GM12878 (cell line): ENCODE data around the gene TRANK1. TPM values are rescaled to one million over a fixed set of nuclear protein-coding genes. Genes with fewer than 3 reads are reported as not detected.

Experiments used
- ATAC-seq: fragments of 200-7000 bp; cut with Tn5 transposase; 3 replicates; pipeline ENCODE4 v1.9.1; 2020; ENCODE audit warnings: mild to moderate bottlenecking, moderate library complexity
- BruUV-seq: library from RNA; stranded (reverse); fragments of 400-500 nt; replicated peaks from 2 replicates; lab custom pipeline; 2021; lab: Mats Ljungman, UMichigan
- CTCF ChIA-PET: fragments of 300-600 bp; sonication (Branson Sonifier 250); formaldehyde crosslinking; extraction: SDS; loops from one replicate; lab custom pipeline; 2021; ENCODE audit warnings: inconsistent platforms; lab: Yijun Ruan, JAX
- POLR2A ChIA-PET: fragments of 350-600 bp; formaldehyde crosslinking; extraction: SDS; loops from one replicate; lab custom pipeline; 2021; ENCODE audit warnings: inconsistent platforms; lab: Charles Lee
- RAD21 ChIA-PET: fragments of 300-600 bp; sonication (Branson Sonifier 250); formaldehyde crosslinking; loops from one replicate; lab custom pipeline; 2023; ENCODE audit warnings: antibody characterized with exemption; ENCODE audit not compliant: unreplicated experiment; lab: Charles Lee
- SMC1A ChIA-PET: fragments of 300-600 bp; sonication (Branson Sonifier 250); formaldehyde crosslinking; loops from one replicate; lab custom pipeline; 2023; ENCODE audit not compliant: unreplicated experiment, uncharacterized antibody; lab: Charles Lee
- DNase-seq: peaks from one replicate; pipeline ENCODE4 v3.0.0-alpha.2; 2011; ENCODE audit warnings: low read depth, low spot score
- FAIRE-seq: peaks from 3 replicates; lab custom pipeline; 2011; peaks lifted over from hg19 to GRCh38; lab: Jason Lieb, UNC
- H2AFZ ChIP-seq: 2 replicates; pipeline ENCODE4 v1.6.0; 2011; ENCODE audit warnings: low read depth, low read length, control low read depth; ENCODE audit not compliant: control insufficient read depth
- H3K27ac ChIP-seq: 2 replicates; pipeline ENCODE4 v1.5.1; 2011; ENCODE audit warnings: control low read depth; ENCODE audit not compliant: control insufficient read depth, insufficient read depth
- H3K27me3 ChIP-seq, 2 experiments: replicated peaks in 1 of 2; 2 replicates each; pipeline versions ENCODE4 v1.6.0 to v1.6.1; 2011; ENCODE audit warnings: low read length in 1 of 2; ENCODE audit not compliant: control insufficient read depth in 2 of 2, insufficient read depth in 2 of 2
- H3K36me3 ChIP-seq, 2 experiments: 2 replicates each; pipeline ENCODE4 v1.5.1; 2011; ENCODE audit warnings: low read length in 1 of 2; ENCODE audit not compliant: control insufficient read depth in 2 of 2, insufficient read depth in 2 of 2
- H3K4me1 ChIP-seq: 2 replicates; pipeline ENCODE4 v1.6.1; 2011; ENCODE audit warnings: mild to moderate bottlenecking, low read length, moderate library complexity, mixed read lengths; ENCODE audit not compliant: control insufficient read depth, insufficient read depth
- H3K4me2 ChIP-seq: 2 replicates; pipeline ENCODE4 v1.6.0; 2011; ENCODE audit warnings: control low read depth; ENCODE audit not compliant: control insufficient read depth, insufficient read depth
- H3K4me3 ChIP-seq: fragments of 200-600 bp; sonication (generic); 2 replicates; pipeline ENCODE4 v1.5.1; 2016
- H3K79me2 ChIP-seq: 2 replicates; pipeline ENCODE4 v1.6.0; 2011; ENCODE audit warnings: low read length; ENCODE audit not compliant: control insufficient read depth, insufficient read depth
- H3K9ac ChIP-seq: 2 replicates; pipeline ENCODE4 v1.8.0; 2011; ENCODE audit warnings: low read length, control low read depth, mixed read lengths; ENCODE audit not compliant: control insufficient read depth, insufficient read depth
- H3K9me3 ChIP-seq: replicated peaks from 3 replicates; pipeline ENCODE4 v1.5.1; 2011; ENCODE audit warnings: mild to moderate bottlenecking, low read length; ENCODE audit not compliant: control insufficient read depth, insufficient read depth
- H4K20me1 ChIP-seq: 2 replicates; pipeline ENCODE4 v1.6.0; 2011; ENCODE audit not compliant: control insufficient read depth, insufficient read depth
- MTA2 ChIP-seq: fragments of 450-650 bp; IDR thresholded peaks from 2 replicates; pipeline ENCODE4 v1.6.1; 2016; ENCODE audit warnings: low read depth, mild to moderate bottlenecking, moderate library complexity
- PAX8 ChIP-seq: fragments of 450-650 bp; IDR thresholded peaks from 2 replicates; pipeline ENCODE4 v1.6.1; 2017; ENCODE audit warnings: mild to moderate bottlenecking, moderate library complexity
- PKNOX1 ChIP-seq: fragments of 450-650 bp; IDR thresholded peaks from 2 replicates; pipeline ENCODE4 v1.6.1; 2016; ENCODE audit warnings: mild to moderate bottlenecking
- STAT1 ChIP-seq: fragments of 450-650 bp; conservative IDR thresholded peaks from 2 replicates; pipeline ENCODE4 v1.6.1; 2014; ENCODE audit warnings: antibody characterized with exemption, mild to moderate bottlenecking
- USF1 ChIP-seq: IDR thresholded peaks from 2 replicates; pipeline ENCODE4 v1.6.1; 2011; ENCODE audit warnings: borderline replicate concordance, low read depth, mild to moderate bottlenecking, moderate library complexity, mixed read lengths, low read length; ENCODE audit not compliant: insufficient read depth; ENCODE audit errors: extremely low read length
- WGBS: methylation state at CpG from one replicate; pipeline ENCODE4 v1.1.6; 2016; ENCODE audit warnings: low lambda C conversion rate; ENCODE audit not compliant: insufficient replicate concordance, insufficient coverage; ENCODE audit errors: missing lambda C conversion rate; 5-methylcytosine and 5-hydroxymethylcytosine counted together
- in situ Hi-C: fragments of 300-500 bp; cut with MboI; formaldehyde crosslinking; loops from 9 replicates; pipeline ENCODE4 v1.14.3; 2018; ENCODE audit warnings: mixed read lengths
- intact Hi-C: fragments of 100-400 bp; cut with micrococcal nuclease; formaldehyde crosslinking; loops from one replicate; pipeline ENCODE4 v1.14.2; 2022; ENCODE audit not compliant: unreplicated experiment
- polyA plus RNA-seq, 11 experiments: library from polyadenylated mRNA; depleted of rRNA in 4 of 11; unstranded in 6 of 11; stranded (reverse) in 5 of 11; fragments of >200 nt; fragmentation: Nextera tagmentation in 4 of 11; fragmentation: Illumina TruSeq in 1 of 11; extraction: Ambion mirVana in 4 of 11; extraction: Trizol in 1 of 11; gene quantifications; 1 replicate in 1 of 11; 2 replicates in 10 of 11; pipeline versions ENCODE4 v1.2.1 to v1.2.3, GENCODE V29; 2011 to 2016; ENCODE audit warnings: inconsistent platforms in 2 of 11, missing spikeins in 2 of 11, low read depth in 1 of 11
- total RNA-seq, 4 experiments: library from RNA; depleted of rRNA in 3 of 4; stranded (reverse); fragments of >200 nt in 3 of 4; fragmentation: Illumina TruSeq in 1 of 4; extraction: Trizol in 1 of 4; gene quantifications; 2 replicates each; pipeline versions ENCODE4 v1.2.1 to v1.2.3, GENCODE V29; 2013 to 2021

TRANK1 gene
- total and polyA plus RNA-seq, 10 of the 15 experiments (the other 5 are each of a cell fraction or from before 2014, with no cell fraction given): 0.46 to 8.8 (median 1.1) TPM

DNA sequence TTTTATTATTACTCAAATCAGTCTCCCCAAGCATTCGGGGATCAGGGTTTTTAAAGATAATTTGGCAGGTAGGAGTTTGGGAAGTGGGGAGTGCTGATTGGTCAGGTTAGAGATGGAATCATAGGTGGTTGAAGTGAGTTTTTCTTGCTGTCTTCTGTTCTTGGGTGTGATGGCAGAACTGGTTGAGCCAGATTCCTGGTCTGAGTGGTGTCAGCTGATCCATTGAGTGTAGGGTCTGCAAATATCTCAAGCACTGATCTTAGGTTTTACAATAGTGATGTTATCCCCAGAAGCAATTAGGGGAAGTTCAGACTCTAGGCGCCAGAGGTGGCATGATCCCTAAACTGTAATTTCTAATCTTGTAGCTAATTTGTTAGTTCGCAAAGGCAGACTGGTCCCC, 20.6 kb upstream of the TRANK1 start:
- CTCF ChIA-PET: interaction anchor here (0.9 to 1.3 kb wide), 3 partner anchors 8 to 236 kb away, joined by 3 to 5 read pairs (median 4); no protein-coding TSS in a partner anchor
- no peak overlapping the region for H3K27ac ChIP-seq
- no peaks in the 10 kb centered on the region for H3K79me2 ChIP-seq
- in situ Hi-C loops: no loop called here
- H3K36me3 ChIP-seq: no peaks in the 10 kb centered on the region
- POLR2A ChIA-PET: no interaction called here
- H4K20me1 ChIP-seq: no peaks in the 10 kb centered on the region
- no peak for TF ChIP-seq STAT1
- no peak for TF ChIP-seq PAX8
- no peak for TF ChIP-seq USF1
- TF ChIP-seq, all 136 proteins: peak for 0
- SMC1A ChIA-PET: interaction anchor here (0.5 to 1.5 kb wide), 5 partner anchors 16 to 131 kb away, joined by 3 to 4 read pairs (median 4); no protein-coding TSS in a partner anchor
- Histone ChIP-seq H3K4me1 (peaks cover 9% of the 10 kb centered on the region), H3K9me3 (no peaks in the 10 kb centered on the region), H3K4me3 (no peak overlapping the region), H3K4me2 (no peak overlapping the region), H3K27me3 (no peaks in the 10 kb centered on the region), H3K9ac (no peak overlapping the region), H2AFZ (no peak overlapping the region)
- FAIRE-seq (no peak), ATAC-seq (no peak), DNase-seq (no peak)
- no TSS peak for BruUV-seq
- RAD21 ChIA-PET: no interaction called here
- 49% methylated on average over 3 of the region's 3 CpGs for WGBS
- intact Hi-C loops: no loop called here

DNA sequence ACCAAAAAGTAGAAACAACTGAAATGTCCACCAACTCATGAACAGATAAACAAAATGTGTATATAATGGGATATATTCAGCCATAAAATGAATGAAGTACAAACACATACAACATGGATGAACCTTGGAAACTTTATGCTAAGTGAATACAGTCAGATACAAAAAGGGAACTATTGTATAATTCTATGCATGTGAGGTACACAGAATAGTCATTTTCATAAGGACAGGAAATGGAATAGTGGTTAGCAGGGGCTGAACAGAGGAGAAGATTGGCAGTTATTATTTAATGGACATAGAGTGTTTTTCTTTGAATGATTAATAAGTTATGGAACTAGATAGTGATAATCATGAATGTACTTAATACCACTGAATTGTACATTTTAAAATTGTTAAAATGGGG, 20.0 kb upstream of the TRANK1 start:
- SMC1A ChIA-PET: interaction anchor here (0.8 to 1.3 kb wide), 4 partner anchors 24 to 96 kb away, joined by 3 to 4 read pairs (median 3); no protein-coding TSS in a partner anchor
- Histone ChIP-seq H2AFZ (no peak overlapping the region), H3K79me2 (no peaks in the 10 kb centered on the region), H4K20me1 (no peaks in the 10 kb centered on the region), H3K4me1 (peaks cover 3% of the 10 kb centered on the region)
- in situ Hi-C loops (no loop called here), intact Hi-C loops (no loop called here)
- POLR2A ChIA-PET: no interaction called here
- RAD21 ChIA-PET: no interaction called here
- ATAC-seq: peak; percentile 52; the same call in 2 of the 3 replicates
- CTCF ChIA-PET: no interaction called here
- TF ChIP-seq PKNOX1: 0 out of 2 replicates have a peak, but pooled peaks have one; percentile 11
- no peak for TF ChIP-seq MTA2
- TF ChIP-seq, all 136 proteins: peak for 1
- no peaks in the 10 kb centered on the region for H3K36me3 ChIP-seq
- no TSS peak for BruUV-seq
- DNase-seq (no peak), FAIRE-seq (no peak)
- no peaks in the 10 kb centered on the region for H3K9me3 ChIP-seq
- no peak overlapping the region for H3K9ac ChIP-seq
- H3K27me3 ChIP-seq: no peaks in the 10 kb centered on the region
- H3K27ac ChIP-seq: no peak overlapping the region
- H3K4me3 ChIP-seq: no peak overlapping the region
- no peak overlapping the region for H3K4me2 ChIP-seq
